ENCODE results near the gene PRELID2. TPM values are rescaled to one million over a fixed set of nuclear protein-coding genes. Genes with fewer than 3 reads are reported as not detected.

Gene PRELID2
- total RNA-seq, 2 donors from 2014 or later: 6.7 to 14.3 TPM

- H3K36me3 Mint-ChIP-seq (ENCODE audit: low read depth): peaks cover 8% of the 10 kb centered on the region
- Histone ChIP-seq H3K36me3 (ENCODE audit: control insufficient read depth, insufficient read depth, low read length) (no peaks in the 10 kb centered on the region), H3K9ac (ENCODE audit: extremely low read depth, low read length, poor library complexity, severe bottlenecking) (no peak overlapping the region), H3K4me3 (ENCODE audit: low read length) (peak overlapping the region; percentile 32), H3K27ac (ENCODE audit: low read depth, low read length) (no peak overlapping the region), H3K9me3 (ENCODE audit: control insufficient read depth, low read length) (peaks cover 24% of the 10 kb centered on the region), H3K4me1 (ENCODE audit: control insufficient read depth, insufficient read depth, low read length) (no peaks in the 10 kb centered on the region), H3K27me3 (ENCODE audit: control insufficient read depth, insufficient read depth, low read length, poor library complexity, severe bottlenecking) (no peaks in the 10 kb centered on the region)
- no peak overlapping the region for H3K4me3 Mint-ChIP-seq
- no peak for DNase-seq
- H3K9me3 Mint-ChIP-seq: peaks cover 25% of the 10 kb centered on the region
- peaks cover 2% of the 10 kb centered on the region for H3K27me3 Mint-ChIP-seq (ENCODE audit: insufficient read depth)
- no peak overlapping the region for H3K27ac Mint-ChIP-seq
- 70 to 71% methylated on average over 1 to 3 of the region's 3 CpGs for WGBS, 2 experiments (ENCODE audit: insufficient coverage in 1 of 2, insufficient read length in 1 of 2)
- peaks cover 13% of the 10 kb centered on the region for H3K4me1 Mint-ChIP-seq
- TF ChIP-seq CTCF (conservative IDR thresholded peaks at IDR 0.05): no peak
Observed at GRCh38 chr5:145768863-145769262, 66.3 kb downstream of the PRELID2 start.

- no peak for TF ChIP-seq CTCF (conservative IDR thresholded peaks at IDR 0.05)
- H3K9me3 Mint-ChIP-seq: peaks cover 24% of the 10 kb centered on the region
- H3K36me3 Mint-ChIP-seq (ENCODE audit: low read depth): peaks cover 8% of the 10 kb centered on the region
- Histone ChIP-seq H3K9ac (ENCODE audit: extremely low read depth, low read length, poor library complexity, severe bottlenecking) (no peak overlapping the region), H3K4me1 (ENCODE audit: control insufficient read depth, insufficient read depth, low read length) (no peaks in the 10 kb centered on the region), H3K9me3 (ENCODE audit: control insufficient read depth, low read length) (peaks cover 24% of the 10 kb centered on the region), H3K4me3 (ENCODE audit: low read length) (no peak overlapping the region), H3K36me3 (ENCODE audit: control insufficient read depth, insufficient read depth, low read length) (no peaks in the 10 kb centered on the region), H3K27me3 (ENCODE audit: control insufficient read depth, insufficient read depth, low read length, poor library complexity, severe bottlenecking) (no peaks in the 10 kb centered on the region), H3K27ac (ENCODE audit: low read depth, low read length) (no peak overlapping the region)
- peaks cover 2% of the 10 kb centered on the region for H3K27me3 Mint-ChIP-seq (ENCODE audit: insufficient read depth)
- H3K27ac Mint-ChIP-seq: no peak overlapping the region
- no peak overlapping the region for H3K4me3 Mint-ChIP-seq
- peaks cover 10% of the 10 kb centered on the region for H3K4me1 Mint-ChIP-seq
- DNase-seq: no peak
- 88 to 90% methylated on average over 1 of the region's 1 CpG for WGBS, 2 experiments (ENCODE audit: insufficient coverage in 1 of 2, insufficient read length in 1 of 2)
Observed at GRCh38 chr5:145764325-145764724, 70.8 kb downstream of the PRELID2 start.

GRCh38 chr5:145762833-145763232 lies 72.3 kb downstream of the PRELID2 start:
- Histone ChIP-seq H3K4me3 (ENCODE audit: low read length) (no peak overlapping the region), H3K4me1 (ENCODE audit: control insufficient read depth, insufficient read depth, low read length) (no peaks in the 10 kb centered on the region), H3K9me3 (ENCODE audit: control insufficient read depth, low read length) (peaks cover 18% of the 10 kb centered on the region), H3K27ac (ENCODE audit: low read depth, low read length) (no peak overlapping the region), H3K36me3 (ENCODE audit: control insufficient read depth, insufficient read depth, low read length) (no peaks in the 10 kb centered on the region), H3K9ac (ENCODE audit: extremely low read depth, low read length, poor library complexity, severe bottlenecking) (no peak overlapping the region), H3K27me3 (ENCODE audit: control insufficient read depth, insufficient read depth, low read length, poor library complexity, severe bottlenecking) (no peaks in the 10 kb centered on the region)
- Mint-ChIP-seq H3K4me1 (no peaks in the 10 kb centered on the region), H3K9me3 (peaks cover 18% of the 10 kb centered on the region), H3K27me3 (ENCODE audit: insufficient read depth) (peaks cover 2% of the 10 kb centered on the region), H3K27ac (no peak overlapping the region), H3K36me3 (ENCODE audit: low read depth) (peaks cover 8% of the 10 kb centered on the region), H3K4me3 (no peak overlapping the region)
- 93% methylated on average over 1 of the region's 1 CpG; no CpG with 5 or more reads in 1 of the 2 experiments for WGBS, 2 experiments (ENCODE audit: insufficient coverage in 1 of 2, insufficient read length in 1 of 2)
- DNase-seq: no peak
- TF ChIP-seq CTCF (conservative IDR thresholded peaks at IDR 0.05): no peak

All from endodermal cell (in vitro differentiated cells).